Body of pancreas (tissue), 4 donors: Measurements from ENCODE around the gene FMO5. TPM values are rescaled to one million over a fixed set of nuclear protein-coding genes. Genes with fewer than 3 reads are reported as not detected.

Experiments
- ATAC-seq: fragments of 150-250 bp; one replicate; pipeline ENCODE4 v1.9.1; 2016
- DNase-seq, 4 donors: peaks; one replicate each; pipeline ENCODE4 v3.0.0-alpha.2; 2019
- H3K27ac ChIP-seq, 4 donors: fragments of 200-600 bp; sonication (generic); 1 replicate in 3 of 4; 2 replicates in 1 of 4; pipeline versions ENCODE4 v1.5.1 to v1.6.1; 2016 to 2019; ENCODE audit warnings: mild to moderate bottlenecking in 1 of 4, mixed read lengths in 1 of 4, moderate library complexity in 1 of 4
- H3K27me3 ChIP-seq, 2 donors: fragments of 200-600 bp; sonication (generic); one replicate each; pipeline ENCODE4 v1.6.0; 2016; ENCODE audit warnings: mild to moderate bottlenecking in 1 of 2
- H3K36me3 ChIP-seq, 2 donors: fragments of 200-600 bp; sonication (generic); replicated peaks in 1 of 2; 2 replicates each; pipeline ENCODE4 v1.5.1; 2016; ENCODE audit warnings: low read depth in 2 of 2; ENCODE audit not compliant: insufficient read depth in 1 of 2
- H3K4me1 ChIP-seq: fragments of 200-600 bp; sonication (generic); one replicate; pipeline ENCODE4 v1.6.0; 2016
- H3K4me3 ChIP-seq, 2 donors: fragments of 200-600 bp; sonication (generic); 1 replicate in 1 of 2; 2 replicates in 1 of 2; pipeline ENCODE4 v1.5.1; 2016 to 2019
- H3K9me3 ChIP-seq, 3 donors: fragments of 200-600 bp; sonication (generic); 1 replicate in 2 of 3; 2 replicates in 1 of 3; pipeline ENCODE4 v1.5.1; 2016
- POLR2A ChIP-seq, 3 donors: fragments of 450-650 bp; IDR thresholded peaks; one replicate each; pipeline ENCODE4 v1.6.1; 2016; ENCODE audit warnings: antibody characterized with exemption in 3 of 3, mild to moderate bottlenecking in 2 of 3
- WGBS, 2 donors: methylation state at CpG; one replicate each; pipeline ENCODE4 v1.1.5; 2017; 5-methylcytosine and 5-hydroxymethylcytosine counted together
- intact Hi-C: fragments of 100-400 bp; cut with DNase I; formaldehyde crosslinking; loops from one replicate; pipeline ENCODE4 v1.15.1; 2023
- total RNA-seq, 2 donors: library from RNA; depleted of rRNA; stranded (reverse); fragments of >200 nt; gene quantifications; one replicate each; pipeline ENCODE4 v1.1.0, GENCODE V29; 2016
- TF ChIP-seq, protein P1 (sequence below), 7 experiments: fragments of 450-650 bp in 4 of 7; fragments of 200-600 bp in 3 of 7; sonication (generic) in 3 of 7; IDR thresholded peaks; one replicate each; pipeline ENCODE4 v1.5.1; 2016 to 2019; ENCODE audit warnings: antibody characterized with exemption in 7 of 7

FMO5 gene
- total RNA-seq, 2 donors from 2014 or later: 30.6 to 68.6 TPM

DNA sequence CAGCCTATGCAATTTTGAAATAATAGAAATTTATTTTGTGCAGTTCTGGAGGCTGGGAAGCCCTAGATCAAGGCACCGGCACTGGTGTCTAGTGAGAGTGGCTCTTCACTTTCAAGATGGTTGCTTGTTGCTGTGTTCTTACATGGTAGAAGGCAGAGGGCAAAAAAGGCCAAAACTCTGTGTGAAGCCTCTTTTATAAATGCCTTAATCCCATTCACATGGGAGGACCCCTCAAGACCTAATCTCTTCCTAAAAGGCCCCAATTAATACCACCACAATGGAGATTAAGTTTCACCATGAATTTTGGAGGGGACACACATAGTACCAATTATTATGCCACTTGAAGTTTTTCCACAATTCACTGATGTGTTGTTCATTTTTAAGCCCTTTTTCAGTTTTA, 73.9 kb downstream of the FMO5 start:
- ATAC-seq (no peak), DNase-seq (no peak)
- H3K4me3 ChIP-seq: no peak overlapping the region
- H3K27ac ChIP-seq: no peak overlapping the region
- H3K9me3 ChIP-seq: no peaks in the 10 kb centered on the region
- H3K36me3 ChIP-seq: no peaks in the 10 kb centered on the region
- TF ChIP-seq, protein P1, sequence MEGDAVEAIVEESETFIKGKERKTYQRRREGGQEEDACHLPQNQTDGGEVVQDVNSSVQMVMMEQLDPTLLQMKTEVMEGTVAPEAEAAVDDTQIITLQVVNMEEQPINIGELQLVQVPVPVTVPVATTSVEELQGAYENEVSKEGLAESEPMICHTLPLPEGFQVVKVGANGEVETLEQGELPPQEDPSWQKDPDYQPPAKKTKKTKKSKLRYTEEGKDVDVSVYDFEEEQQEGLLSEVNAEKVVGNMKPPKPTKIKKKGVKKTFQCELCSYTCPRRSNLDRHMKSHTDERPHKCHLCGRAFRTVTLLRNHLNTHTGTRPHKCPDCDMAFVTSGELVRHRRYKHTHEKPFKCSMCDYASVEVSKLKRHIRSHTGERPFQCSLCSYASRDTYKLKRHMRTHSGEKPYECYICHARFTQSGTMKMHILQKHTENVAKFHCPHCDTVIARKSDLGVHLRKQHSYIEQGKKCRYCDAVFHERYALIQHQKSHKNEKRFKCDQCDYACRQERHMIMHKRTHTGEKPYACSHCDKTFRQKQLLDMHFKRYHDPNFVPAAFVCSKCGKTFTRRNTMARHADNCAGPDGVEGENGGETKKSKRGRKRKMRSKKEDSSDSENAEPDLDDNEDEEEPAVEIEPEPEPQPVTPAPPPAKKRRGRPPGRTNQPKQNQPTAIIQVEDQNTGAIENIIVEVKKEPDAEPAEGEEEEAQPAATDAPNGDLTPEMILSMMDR (IDR thresholded peaks at IDR 0.05): no peak
- TF ChIP-seq POLR2A (IDR thresholded peaks at IDR 0.05): no peak
- no peaks in the 10 kb centered on the region for H3K27me3 ChIP-seq
- H3K4me1 ChIP-seq: no peaks in the 10 kb centered on the region
- intact Hi-C loops: no loop called here
- 100% methylated on average over 1 of the region's 1 CpG for WGBS, 2 donors

GRCh38 chr1:147142886-147143285, 82.3 kb downstream of the FMO5 start:
- ATAC-seq (no peak), DNase-seq (no peak)
- intact Hi-C loops: no loop called here
- WGBS, 2 donors: 75 to 84% methylated on average over 2 of the region's 2 CpGs
- H3K9me3 ChIP-seq: no peaks in the 10 kb centered on the region
- no peaks in the 10 kb centered on the region for H3K36me3 ChIP-seq
- H3K4me3 ChIP-seq: no peak overlapping the region
- TF ChIP-seq, protein P1 (IDR thresholded peaks at IDR 0.05): no peak
- TF ChIP-seq POLR2A (IDR thresholded peaks at IDR 0.05): no peak
- H3K27me3 ChIP-seq: no peaks in the 10 kb centered on the region
- no peak overlapping the region for H3K27ac ChIP-seq
- H3K4me1 ChIP-seq: no peaks in the 10 kb centered on the region

Other genes with a start within 250 kb of the FMO5 start
- gene PRKAB2, start 52.9 kb downstream of the FMO5 start, total RNA-seq: 10 to 100 TPM; 11.9 to 19.5 TPM
- 10 to 100 TPM; 11.5 to 21.5 TPM for gene CHD1L, start 17.3 kb upstream of the FMO5 start, total RNA-seq